K562 (cell line): Measurements from ENCODE around the gene SEMA6D. TPM values are rescaled to one million over a fixed set of nuclear protein-coding genes. Genes with fewer than 3 reads are reported as not detected.
A peak's percentile ranks its signal among the peaks of the same experiment; 100 is the strongest.

Experiments
- ATAC-seq: fragments of 200-7000 bp; cut with Tn5 transposase; 3 replicates; pipeline ENCODE4 v1.9.1; 2020; ENCODE audit warnings: moderate library complexity
- Bru-seq: library from RNA; stranded (reverse); fragments of 400-500 nt; gene quantifications from one replicate; lab custom pipeline; 2021; lab: Mats Ljungman, UMichigan
- BruChase-seq, 2 experiments: library from RNA; stranded (reverse); fragments of 400-500 nt; gene quantifications; one replicate each; lab custom pipeline; 2021; lab: Mats Ljungman, UMichigan
- BruUV-seq: library from RNA; stranded (reverse); fragments of 400-500 nt; replicated peaks from 2 replicates; lab custom pipeline; 2021; lab: Mats Ljungman, UMichigan
- CTCF ChIA-PET: fragments of 300-600 bp; formaldehyde crosslinking; extraction: SDS; loops from one replicate; lab custom pipeline; 2021; ENCODE audit warnings: low intra/inter-chr PET ratio; lab: Yijun Ruan, JAX
- POLR2A ChIA-PET: fragments of 300-600, 350-650 bp; sonication (Branson Sonifier 250); formaldehyde crosslinking; extraction: SDS; loops from one replicate; lab custom pipeline; 2021; ENCODE audit warnings: antibody characterized with exemption, inconsistent platforms; lab: Yijun Ruan, JAX
- DNase-seq, 4 experiments: peaks; one replicate each; pipeline versions ENCODE4 v3.0.0 to v3.0.0-alpha.2; 2011 to 2018; ENCODE audit warnings: low spot score in 3 of 4, mixed read lengths in 3 of 4; ENCODE audit errors: extremely low read depth in 1 of 4
- FAIRE-seq: peaks from 2 replicates; lab custom pipeline; 2011; peaks lifted over from hg19 to GRCh38; lab: Jason Lieb, UNC
- H2AFZ ChIP-seq: 2 replicates; pipeline ENCODE4 v1.6.0; 2011; ENCODE audit warnings: low read depth, low read length, control low read depth, inconsistent platforms
- H3K27ac ChIP-seq: fragments of 200-600 bp; 3 replicates; pipeline ENCODE4 v1.8.0; 2011; ENCODE audit warnings: low read depth, mild to moderate bottlenecking, control low read depth, inconsistent platforms, low read length, moderate library complexity, mixed read lengths; ENCODE audit errors: extremely low read depth
- H3K27me3 ChIP-seq, 2 experiments: fragments of 300-600 bp in 1 of 2; 2 replicates in 1 of 2; 3 replicates in 1 of 2; pipeline versions ENCODE4 v1.6.0 to v1.8.0; 2011; ENCODE audit warnings: inconsistent platforms in 2 of 2, low read length in 2 of 2, mild to moderate bottlenecking in 1 of 2, mixed read lengths in 1 of 2, moderate library complexity in 1 of 2; ENCODE audit not compliant: control insufficient read depth in 2 of 2, insufficient read depth in 2 of 2
- H3K36me3 ChIP-seq: fragments of 300-600 bp; 3 replicates; pipeline ENCODE4 v1.8.0; 2011; ENCODE audit warnings: mild to moderate bottlenecking, low read length, inconsistent platforms; ENCODE audit not compliant: control insufficient read depth, insufficient read depth
- H3K4me1 ChIP-seq, 2 experiments: fragments of 200-600 bp in 1 of 2; replicated peaks in 1 of 2; 2 replicates in 1 of 2; 3 replicates in 1 of 2; pipeline versions ENCODE4 v1.5.1 to v1.8.0; 2011; ENCODE audit warnings: inconsistent platforms in 2 of 2, low read length in 2 of 2, mild to moderate bottlenecking in 1 of 2, mixed read lengths in 1 of 2, moderate library complexity in 1 of 2; ENCODE audit not compliant: control insufficient read depth in 2 of 2, insufficient read depth in 2 of 2
- H3K4me2 ChIP-seq: 2 replicates; pipeline ENCODE4 v1.6.1; 2011; ENCODE audit warnings: low read length, control low read depth, inconsistent platforms, mixed read lengths; ENCODE audit not compliant: insufficient read depth
- H3K4me3 ChIP-seq: fragments of 200-600 bp; sonication (generic), shearing (Covaris generic); 2 replicates; pipeline ENCODE4 v1.5.1; 2016; ENCODE audit warnings: control low read depth, inconsistent platforms
- H3K79me2 ChIP-seq: fragments of 200-600 bp; 3 replicates; pipeline ENCODE4 v1.8.0; 2011; ENCODE audit warnings: low read length, inconsistent platforms; ENCODE audit not compliant: control insufficient read depth, insufficient read depth
- H3K9ac ChIP-seq, 2 experiments: 2 replicates each; pipeline versions ENCODE4 v1.6.0 to v1.6.1; 2011; ENCODE audit warnings: low read depth in 2 of 2, low read length in 2 of 2, control low read depth in 1 of 2, inconsistent platforms in 1 of 2, mild to moderate bottlenecking in 1 of 2, mixed read lengths in 1 of 2; ENCODE audit not compliant: insufficient read depth in 1 of 2
- H3K9me1 ChIP-seq: one replicate; pipeline ENCODE4 v1.6.0; 2011; ENCODE audit warnings: inconsistent platforms, mild to moderate bottlenecking, low read length, moderate library complexity; ENCODE audit not compliant: control insufficient read depth, insufficient read depth
- H3K9me3 ChIP-seq: replicated peaks from 2 replicates; pipeline ENCODE4 v1.5.1; 2011; ENCODE audit warnings: low read depth, low read length, inconsistent platforms; ENCODE audit not compliant: control insufficient read depth, insufficient read depth
- H4K20me1 ChIP-seq: replicated peaks from 2 replicates; pipeline ENCODE4 v1.6.1; 2011; ENCODE audit warnings: low read length, inconsistent platforms, mixed read lengths; ENCODE audit not compliant: control insufficient read depth, insufficient read depth
- WGBS: fragments of 100-300 bp; shearing (Covaris generic); methylation state at CpG from one replicate; pipeline ENCODE4 v1.1.6; 2016; ENCODE audit warnings: low coverage, mixed read lengths; ENCODE audit not compliant: insufficient coverage; ENCODE audit errors: missing lambda C conversion rate; 5-methylcytosine and 5-hydroxymethylcytosine counted together
- in situ Hi-C: fragments of 300-500 bp; cut with MboI; formaldehyde crosslinking; loops from 4 replicates; pipeline ENCODE4 v1.15.0; 2018; ENCODE audit warnings: inconsistent platforms, mixed read lengths
- intact Hi-C: fragments of 100-400 bp; cut with micrococcal nuclease; formaldehyde crosslinking; loops from 2 replicates; pipeline ENCODE4 v1.14.2; 2022
- long read RNA-seq, 3 experiments: library from polyadenylated mRNA in 2 of 3; library from RNA in 1 of 3; unstranded in 2 of 3; stranded (forward) in 1 of 3; transcript quantifications; one replicate each; pipeline ENCODE4 v2.0.0, GENCODE V29; 2019 to 2022
- polyA minus RNA-seq, 3 experiments: library from RNA; depleted of rRNA, polyadenylated mRNA; stranded (reverse); fragments of >200 nt; gene quantifications; 2 replicates each; pipeline ENCODE4 v1.2.3, GENCODE V29; 2011
- polyA plus RNA-seq, 8 experiments: library from polyadenylated mRNA; depleted of rRNA in 4 of 8; stranded (reverse) in 5 of 8; unstranded in 3 of 8; fragments of >200 nt; fragmentation: Nextera tagmentation in 2 of 8; fragmentation: Illumina TruSeq in 1 of 8; extraction: Ambion mirVana in 2 of 8; extraction: Trizol in 1 of 8; gene quantifications; 2 replicates each; pipeline versions ENCODE4 v1.2.1 to v1.2.3, GENCODE V29; 2011 to 2014; ENCODE audit warnings: inconsistent platforms in 1 of 8, missing spikeins in 1 of 8
- total RNA-seq, 7 experiments: library from RNA; depleted of rRNA in 6 of 7; stranded (reverse); fragments of >200 nt in 6 of 7; fragmentation: Illumina TruSeq in 2 of 7; extraction: Trizol in 2 of 7; gene quantifications; 2 replicates each; pipeline versions ENCODE4 v1.2.1 to v1.2.3, GENCODE V29; 2011 to 2021; ENCODE audit warnings: low replicate concordance in 1 of 7
- TF ChIP-seq, protein P1 (sequence below): sonication (generic); formaldehyde crosslinking; IDR thresholded peaks from 2 replicates; pipeline ENCODE4 v1.8.0; 2023; ENCODE audit warnings: missing genetic modification reagents, mild to moderate bottlenecking, borderline replicate concordance
- TF ChIP-seq, protein P2 (sequence below), 3 experiments: IDR thresholded peaks in 2 of 3; conservative IDR thresholded peaks in 1 of 3; 2 replicates each; pipeline ENCODE4 v1.5.1; 2011 to 2012; ENCODE audit warnings: low read length in 3 of 3, mild to moderate bottlenecking in 3 of 3, control low read depth in 2 of 3, improper control_type of control experiment in 1 of 3, inconsistent platforms in 1 of 3, low read depth in 1 of 3, mixed read lengths in 1 of 3, moderate library complexity in 1 of 3; ENCODE audit not compliant: insufficient read depth in 2 of 3

The SEMA6D gene, protein sequence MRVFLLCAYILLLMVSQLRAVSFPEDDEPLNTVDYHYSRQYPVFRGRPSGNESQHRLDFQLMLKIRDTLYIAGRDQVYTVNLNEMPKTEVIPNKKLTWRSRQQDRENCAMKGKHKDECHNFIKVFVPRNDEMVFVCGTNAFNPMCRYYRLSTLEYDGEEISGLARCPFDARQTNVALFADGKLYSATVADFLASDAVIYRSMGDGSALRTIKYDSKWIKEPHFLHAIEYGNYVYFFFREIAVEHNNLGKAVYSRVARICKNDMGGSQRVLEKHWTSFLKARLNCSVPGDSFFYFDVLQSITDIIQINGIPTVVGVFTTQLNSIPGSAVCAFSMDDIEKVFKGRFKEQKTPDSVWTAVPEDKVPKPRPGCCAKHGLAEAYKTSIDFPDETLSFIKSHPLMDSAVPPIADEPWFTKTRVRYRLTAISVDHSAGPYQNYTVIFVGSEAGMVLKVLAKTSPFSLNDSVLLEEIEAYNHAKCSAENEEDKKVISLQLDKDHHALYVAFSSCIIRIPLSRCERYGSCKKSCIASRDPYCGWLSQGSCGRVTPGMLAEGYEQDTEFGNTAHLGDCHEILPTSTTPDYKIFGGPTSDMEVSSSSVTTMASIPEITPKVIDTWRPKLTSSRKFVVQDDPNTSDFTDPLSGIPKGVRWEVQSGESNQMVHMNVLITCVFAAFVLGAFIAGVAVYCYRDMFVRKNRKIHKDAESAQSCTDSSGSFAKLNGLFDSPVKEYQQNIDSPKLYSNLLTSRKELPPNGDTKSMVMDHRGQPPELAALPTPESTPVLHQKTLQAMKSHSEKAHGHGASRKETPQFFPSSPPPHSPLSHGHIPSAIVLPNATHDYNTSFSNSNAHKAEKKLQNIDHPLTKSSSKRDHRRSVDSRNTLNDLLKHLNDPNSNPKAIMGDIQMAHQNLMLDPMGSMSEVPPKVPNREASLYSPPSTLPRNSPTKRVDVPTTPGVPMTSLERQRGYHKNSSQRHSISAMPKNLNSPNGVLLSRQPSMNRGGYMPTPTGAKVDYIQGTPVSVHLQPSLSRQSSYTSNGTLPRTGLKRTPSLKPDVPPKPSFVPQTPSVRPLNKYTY
- total RNA-seq (2011; cell fraction: chromatin; rRNA removed; ENCODE audit: low replicate concordance): not detected in 2 replicates
- total RNA-seq (2011; cell fraction: nucleolus; rRNA removed): not detected in 2 replicates
- total RNA-seq (2011; cell fraction: nucleoplasm; rRNA removed): not detected in 2 replicates
- total RNA-seq (2014; rRNA removed) (not detected in 2 replicates), total RNA-seq (2014; rRNA removed; fragmentation: Illumina TruSeq; extraction: Trizol) (not detected in 2 replicates), total RNA-seq (2015; rRNA removed; fragmentation: Illumina TruSeq; extraction: Trizol) (not detected in 2 replicates), total RNA-seq (2021) (not detected in 2 replicates), polyA plus RNA-seq (2011; rRNA removed) (not detected in 2 replicates), polyA plus RNA-seq (2014; fragmentation: Illumina TruSeq; extraction: Trizol) (not detected in 2 replicates), polyA plus RNA-seq (2014; fragmentation: Nextera tagmentation; extraction: Ambion mirVana) (not detected), polyA plus RNA-seq (2014; rRNA removed) (not detected in 2 replicates), polyA minus RNA-seq (2011; rRNA and poly(A)+ RNA removed) (not detected in 2 replicates), Bru-seq, nascent RNA (percentile 0 among the genes with signal in this experiment), BruChase-seq, experiment 1, labeled RNA remaining after a 2-hour chase (percentile 0 among the genes with signal in this experiment), BruChase-seq, experiment 2, labeled RNA remaining after a 6-hour chase (percentile 0 among the genes with signal in this experiment)
- polyA plus RNA-seq (2011; cell fraction: cytosol; rRNA removed): not detected in 2 replicates
- polyA plus RNA-seq (2011; cell fraction: nucleus; rRNA removed): not detected in 2 replicates
- polyA plus RNA-seq (2012): not detected in 2 replicates
- 0.18 TPM in 1 of 2 replicates, not detected in the other for polyA minus RNA-seq (2011; cell fraction: cytosol; rRNA and poly(A)+ RNA removed)
- polyA minus RNA-seq (2011; cell fraction: nucleus; rRNA and poly(A)+ RNA removed): 0.27 TPM in 1 of 2 replicates, not detected in the other
- long read RNA-seq, experiment 1: 0 reads
- long read RNA-seq, experiment 2: 0 reads
- long read RNA-seq, experiment 3: 0 reads

DNA sequence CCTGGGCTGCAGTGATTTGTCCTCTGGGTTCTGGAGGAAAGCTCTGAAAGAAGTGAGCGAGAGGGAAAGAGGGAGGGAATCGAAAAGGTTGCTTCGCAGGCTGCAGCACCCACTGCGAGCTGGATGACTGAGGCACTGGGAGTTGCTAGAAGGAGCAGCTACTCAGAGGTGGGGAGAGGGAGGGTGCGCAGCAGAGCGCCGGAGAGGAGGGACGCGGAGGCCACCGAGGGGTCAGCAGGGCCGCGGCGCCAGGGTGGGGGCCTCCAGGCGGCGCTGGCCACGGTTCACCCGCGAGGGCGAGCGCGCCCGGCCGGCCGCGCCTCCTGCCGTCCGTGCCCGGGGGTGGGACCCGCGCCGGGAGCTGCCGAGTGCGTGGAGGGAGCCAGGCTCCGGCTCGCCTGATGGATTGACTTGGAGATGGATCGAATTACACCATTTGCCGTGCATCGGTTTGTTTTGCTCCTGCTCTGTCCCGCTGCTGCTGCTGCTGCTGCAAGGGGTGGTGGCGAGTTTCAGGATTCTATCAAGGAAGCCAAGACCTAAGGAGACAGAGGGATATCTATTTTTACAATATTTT is at the start of gene SEMA6D:
TSS of gene SEMA6D (plus strand) at position 470 of the 577 bp plus-strand sequence. CDS start 42,294 bp downstream, outside the sequence.
- Histone ChIP-seq H3K27me3 (no peaks in the 10 kb centered on the region), H3K9me1 (no peaks in the 10 kb centered on the region), H3K4me2 (no peak within 1 kb of the TSS), H3K4me3 (no peak within 1 kb of the TSS), H3K36me3 (no peaks in the 10 kb centered on the region), H3K27ac (no peak within 1 kb of the TSS), H3K4me1 (peaks cover 0 to 4% of the 10 kb centered on the region in 2 experiments; a peak in 1 of 5 replicates), H2AFZ (no peak within 1 kb of the TSS), H4K20me1 (no peaks in the 10 kb centered on the region), H3K9ac (no peak within 1 kb of the TSS), H3K79me2 (no peaks in the 10 kb centered on the region), H3K9me3 (no peaks in the 10 kb centered on the region)
- in situ Hi-C loops: no loop called here
- TF ChIP-seq, protein P1, sequence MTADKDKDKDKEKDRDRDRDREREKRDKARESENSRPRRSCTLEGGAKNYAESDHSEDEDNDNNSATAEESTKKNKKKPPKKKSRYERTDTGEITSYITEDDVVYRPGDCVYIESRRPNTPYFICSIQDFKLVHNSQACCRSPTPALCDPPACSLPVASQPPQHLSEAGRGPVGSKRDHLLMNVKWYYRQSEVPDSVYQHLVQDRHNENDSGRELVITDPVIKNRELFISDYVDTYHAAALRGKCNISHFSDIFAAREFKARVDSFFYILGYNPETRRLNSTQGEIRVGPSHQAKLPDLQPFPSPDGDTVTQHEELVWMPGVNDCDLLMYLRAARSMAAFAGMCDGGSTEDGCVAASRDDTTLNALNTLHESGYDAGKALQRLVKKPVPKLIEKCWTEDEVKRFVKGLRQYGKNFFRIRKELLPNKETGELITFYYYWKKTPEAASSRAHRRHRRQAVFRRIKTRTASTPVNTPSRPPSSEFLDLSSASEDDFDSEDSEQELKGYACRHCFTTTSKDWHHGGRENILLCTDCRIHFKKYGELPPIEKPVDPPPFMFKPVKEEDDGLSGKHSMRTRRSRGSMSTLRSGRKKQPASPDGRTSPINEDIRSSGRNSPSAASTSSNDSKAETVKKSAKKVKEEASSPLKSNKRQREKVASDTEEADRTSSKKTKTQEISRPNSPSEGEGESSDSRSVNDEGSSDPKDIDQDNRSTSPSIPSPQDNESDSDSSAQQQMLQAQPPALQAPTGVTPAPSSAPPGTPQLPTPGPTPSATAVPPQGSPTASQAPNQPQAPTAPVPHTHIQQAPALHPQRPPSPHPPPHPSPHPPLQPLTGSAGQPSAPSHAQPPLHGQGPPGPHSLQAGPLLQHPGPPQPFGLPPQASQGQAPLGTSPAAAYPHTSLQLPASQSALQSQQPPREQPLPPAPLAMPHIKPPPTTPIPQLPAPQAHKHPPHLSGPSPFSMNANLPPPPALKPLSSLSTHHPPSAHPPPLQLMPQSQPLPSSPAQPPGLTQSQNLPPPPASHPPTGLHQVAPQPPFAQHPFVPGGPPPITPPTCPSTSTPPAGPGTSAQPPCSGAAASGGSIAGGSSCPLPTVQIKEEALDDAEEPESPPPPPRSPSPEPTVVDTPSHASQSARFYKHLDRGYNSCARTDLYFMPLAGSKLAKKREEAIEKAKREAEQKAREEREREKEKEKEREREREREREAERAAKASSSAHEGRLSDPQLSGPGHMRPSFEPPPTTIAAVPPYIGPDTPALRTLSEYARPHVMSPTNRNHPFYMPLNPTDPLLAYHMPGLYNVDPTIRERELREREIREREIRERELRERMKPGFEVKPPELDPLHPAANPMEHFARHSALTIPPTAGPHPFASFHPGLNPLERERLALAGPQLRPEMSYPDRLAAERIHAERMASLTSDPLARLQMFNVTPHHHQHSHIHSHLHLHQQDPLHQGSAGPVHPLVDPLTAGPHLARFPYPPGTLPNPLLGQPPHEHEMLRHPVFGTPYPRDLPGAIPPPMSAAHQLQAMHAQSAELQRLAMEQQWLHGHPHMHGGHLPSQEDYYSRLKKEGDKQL (CRISPR knock-in tag): no peak
- TF ChIP-seq, protein P2, sequence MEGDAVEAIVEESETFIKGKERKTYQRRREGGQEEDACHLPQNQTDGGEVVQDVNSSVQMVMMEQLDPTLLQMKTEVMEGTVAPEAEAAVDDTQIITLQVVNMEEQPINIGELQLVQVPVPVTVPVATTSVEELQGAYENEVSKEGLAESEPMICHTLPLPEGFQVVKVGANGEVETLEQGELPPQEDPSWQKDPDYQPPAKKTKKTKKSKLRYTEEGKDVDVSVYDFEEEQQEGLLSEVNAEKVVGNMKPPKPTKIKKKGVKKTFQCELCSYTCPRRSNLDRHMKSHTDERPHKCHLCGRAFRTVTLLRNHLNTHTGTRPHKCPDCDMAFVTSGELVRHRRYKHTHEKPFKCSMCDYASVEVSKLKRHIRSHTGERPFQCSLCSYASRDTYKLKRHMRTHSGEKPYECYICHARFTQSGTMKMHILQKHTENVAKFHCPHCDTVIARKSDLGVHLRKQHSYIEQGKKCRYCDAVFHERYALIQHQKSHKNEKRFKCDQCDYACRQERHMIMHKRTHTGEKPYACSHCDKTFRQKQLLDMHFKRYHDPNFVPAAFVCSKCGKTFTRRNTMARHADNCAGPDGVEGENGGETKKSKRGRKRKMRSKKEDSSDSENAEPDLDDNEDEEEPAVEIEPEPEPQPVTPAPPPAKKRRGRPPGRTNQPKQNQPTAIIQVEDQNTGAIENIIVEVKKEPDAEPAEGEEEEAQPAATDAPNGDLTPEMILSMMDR (IDR thresholded peaks at IDR 0.05 in 2 of 3, conservative IDR thresholded peaks at IDR 0.05 in 1 of 3; ENCODE audit: insufficient read depth in 2 of 3, low read depth in 1 of 3, low read length in 3 of 3): 0 out of 6 replicates have a peak, but pooled peaks of 1 of the 3 experiments have one; percentile 20
- CTCF ChIA-PET: no interaction called here
- no TSS peak for BruUV-seq
- ATAC-seq: no peak
- WGBS: under 1% methylated on average over 29 of the region's 40 CpGs
- intact Hi-C loops: no loop called here
- no peak for FAIRE-seq
- peak in 1 of 4 experiments; percentile 6 for DNase-seq
- POLR2A ChIA-PET: interaction anchor here (0.6 kb wide), 1 partner anchor 401 kb away, joined by 3 read pairs; no protein-coding TSS in a partner anchor
